ENCODE results near the gene C16orf54.
"Not testable (repeated sequence)": the region's sequence is repeated elsewhere in the genome, so short reads cannot be mapped to it uniquely, and the experiment has no call there.

C16orf54 gene

DNA sequence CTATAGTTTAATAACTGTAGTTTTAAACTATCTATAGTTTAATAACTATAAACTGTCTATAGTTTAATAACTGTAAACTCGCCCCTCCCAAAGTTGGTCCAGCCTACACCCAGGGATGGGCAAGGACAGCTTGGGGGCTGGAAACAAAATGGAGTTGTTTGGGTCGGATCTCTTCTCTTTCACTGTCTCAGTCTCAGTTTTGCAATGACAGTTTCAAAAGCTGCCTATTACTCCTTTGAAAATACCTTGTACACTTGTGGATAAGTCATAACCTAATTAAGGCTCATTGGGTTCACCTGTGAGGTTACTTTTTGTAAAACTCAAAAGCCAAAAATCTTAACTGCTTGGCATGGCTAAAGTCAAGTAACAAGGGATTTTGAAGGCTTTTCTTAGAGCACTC, 31.4 kb downstream of the C16orf54 start:
- no peak overlapping the region for H3K4me3 ChIP-seq (ENCODE audit: low read length)
- no peak for TF ChIP-seq ZNF274 (IDR thresholded peaks at IDR 0.05; ENCODE audit: low read depth, low read length)

DNA sequence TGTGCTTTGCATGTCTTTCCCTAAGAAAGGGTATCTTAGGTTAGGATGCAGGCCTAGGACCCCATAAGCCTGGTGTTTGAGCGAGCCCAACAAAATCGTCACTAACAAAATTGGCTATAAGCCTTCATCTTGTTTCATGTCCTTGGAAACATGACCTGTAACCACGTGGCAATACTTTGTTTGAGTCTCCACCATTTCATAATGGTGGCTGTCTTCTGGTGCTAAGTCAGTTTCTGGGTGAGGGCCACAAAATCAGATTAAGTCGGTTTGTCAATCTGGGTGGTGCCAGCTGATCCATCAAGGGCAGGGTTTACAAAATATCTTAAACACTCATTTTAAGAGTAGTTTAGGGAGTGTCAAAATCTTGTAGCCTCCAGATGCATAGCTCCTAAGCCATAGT, 33.0 kb downstream of the C16orf54 start:
- no peak overlapping the region for H3K4me3 ChIP-seq (ENCODE audit: low read length)

DNA sequence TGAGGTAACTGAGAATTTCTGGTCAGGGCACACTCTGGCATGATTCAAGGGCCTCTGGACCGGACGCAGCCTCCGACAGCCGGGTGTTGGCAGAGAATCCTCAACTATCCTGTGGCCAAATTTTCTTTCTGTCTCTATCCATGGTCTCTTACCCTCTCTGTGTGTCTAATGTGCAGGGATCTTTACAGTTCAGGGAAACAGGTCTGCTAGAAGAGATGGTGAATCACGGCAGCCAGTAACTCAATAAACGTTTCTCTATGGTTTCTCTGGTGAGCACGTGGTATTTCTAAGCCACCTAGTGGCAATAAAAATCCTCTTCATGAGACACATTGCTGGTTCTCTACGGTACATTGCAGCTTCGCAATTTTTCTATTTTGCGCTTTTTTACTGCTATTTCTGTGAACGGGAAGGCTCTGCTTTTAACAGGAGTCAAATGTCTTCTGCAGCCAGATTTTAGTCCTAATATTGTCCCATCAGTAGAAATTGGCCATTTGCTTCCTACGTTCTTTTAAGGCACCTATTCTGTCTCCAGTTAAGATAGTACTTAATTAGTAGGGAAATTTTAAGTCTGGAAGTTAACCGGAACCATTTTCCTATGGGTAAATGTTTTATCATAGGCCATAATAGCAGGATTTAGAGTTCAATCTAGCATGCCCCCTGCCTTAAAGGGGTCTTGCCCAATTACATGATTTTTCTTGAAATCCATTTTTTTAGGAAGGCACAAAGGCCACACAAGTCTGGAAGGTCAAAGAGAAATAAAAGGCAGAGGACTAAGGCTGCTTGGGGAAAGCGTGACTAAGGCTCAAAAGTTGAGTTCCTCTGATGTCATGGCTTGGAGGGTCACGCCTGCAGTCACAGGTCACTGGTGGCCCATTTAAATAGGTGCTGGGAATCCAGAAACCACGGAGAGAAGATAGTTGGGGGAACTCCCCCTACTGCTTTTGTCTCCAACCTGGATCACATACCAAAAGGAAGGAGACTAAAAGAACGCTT, 35.3 kb downstream of the C16orf54 start:
- no peak for TF ChIP-seq ZNF274 (IDR thresholded peaks at IDR 0.05; ENCODE audit: low read depth, low read length)
- H3K4me3 ChIP-seq (ENCODE audit: low read length) = no peak overlapping the region

More for the DNA sequence above, 33.0 kb downstream of the C16orf54 start:
- TF ChIP-seq ZNF274 (IDR thresholded peaks at IDR 0.05; ENCODE audit: low read depth, low read length) = no peak

DNA sequence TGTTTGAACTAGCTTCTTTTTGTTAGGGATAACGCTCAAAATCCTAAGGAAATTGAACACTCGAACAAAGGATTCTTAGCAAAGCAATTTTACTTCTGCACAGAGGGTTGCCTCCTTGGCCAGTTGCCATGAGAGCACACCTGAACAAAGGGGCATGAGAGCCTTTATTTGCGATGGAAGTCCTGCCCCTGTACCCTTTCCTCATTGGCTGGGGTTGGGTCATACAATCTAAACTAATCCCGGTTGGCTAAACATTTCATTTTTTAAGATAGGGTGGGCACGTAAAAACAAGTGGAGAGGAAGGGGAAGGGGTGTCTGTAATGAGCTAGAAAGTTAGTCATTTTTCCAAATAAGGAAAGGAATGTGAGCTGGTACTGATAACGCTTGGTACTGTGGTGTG, 36.1 kb downstream of the C16orf54 start:
- H3K4me3 ChIP-seq (ENCODE audit: low read length) = not testable (repeated sequence)

DNA sequence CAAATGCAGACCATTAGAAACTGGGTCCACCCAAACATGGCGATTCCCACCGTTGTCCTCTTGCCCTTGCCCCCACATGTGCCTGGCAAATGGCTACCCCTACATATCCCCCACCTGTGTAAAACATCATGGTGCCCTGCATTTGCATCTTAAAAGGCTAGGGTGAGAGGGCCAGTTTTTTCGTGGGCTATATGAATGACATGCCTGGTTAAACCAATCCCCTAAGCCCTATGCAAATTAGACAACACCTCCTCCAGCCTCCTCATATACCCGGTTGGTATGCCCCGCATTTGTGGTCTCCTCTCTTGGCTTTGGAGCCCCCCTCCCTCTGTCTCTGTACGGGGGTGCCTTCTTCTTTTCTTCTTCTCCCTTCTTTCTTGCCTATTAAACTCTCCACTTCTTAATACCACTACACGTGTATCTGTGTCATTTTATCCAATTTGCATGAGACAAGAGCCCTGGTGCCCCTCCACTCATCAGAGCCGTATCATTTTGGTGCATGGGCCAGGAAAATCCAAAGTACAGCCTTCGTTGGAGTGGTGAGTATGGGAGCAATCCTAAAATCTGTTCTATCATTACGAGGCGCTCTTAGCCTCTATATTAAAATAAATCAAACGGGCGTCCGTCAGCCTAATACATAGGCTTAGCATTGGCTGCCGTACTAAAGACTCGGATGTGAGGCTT, 36.7 kb downstream of the C16orf54 start:
- no peak overlapping the region for H3K4me3 ChIP-seq (ENCODE audit: low read length)
- TF ChIP-seq ZNF274 (IDR thresholded peaks at IDR 0.05; ENCODE audit: low read depth, low read length) = no peak

DNA sequence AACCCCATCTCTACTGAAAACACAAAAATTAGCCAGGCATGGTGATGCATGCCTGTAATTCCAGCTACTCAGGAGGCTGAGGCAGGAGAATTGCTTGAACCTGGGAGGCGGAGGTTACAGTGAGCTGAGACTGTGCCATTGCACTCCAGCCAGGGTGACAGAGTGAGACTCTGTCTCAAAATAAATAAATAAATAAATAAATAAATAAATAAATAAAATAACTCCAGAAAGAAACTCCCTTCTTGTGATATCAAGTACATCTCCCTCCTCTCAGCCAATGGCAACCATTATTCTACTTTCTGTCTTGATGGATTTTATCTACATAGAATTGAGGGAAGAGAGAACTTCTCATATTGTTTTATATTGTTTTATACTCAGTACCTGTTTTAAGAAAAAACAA, 38.6 kb downstream of the C16orf54 start:
- not testable (repeated sequence) for H3K4me3 ChIP-seq (ENCODE audit: low read length)

DNA sequence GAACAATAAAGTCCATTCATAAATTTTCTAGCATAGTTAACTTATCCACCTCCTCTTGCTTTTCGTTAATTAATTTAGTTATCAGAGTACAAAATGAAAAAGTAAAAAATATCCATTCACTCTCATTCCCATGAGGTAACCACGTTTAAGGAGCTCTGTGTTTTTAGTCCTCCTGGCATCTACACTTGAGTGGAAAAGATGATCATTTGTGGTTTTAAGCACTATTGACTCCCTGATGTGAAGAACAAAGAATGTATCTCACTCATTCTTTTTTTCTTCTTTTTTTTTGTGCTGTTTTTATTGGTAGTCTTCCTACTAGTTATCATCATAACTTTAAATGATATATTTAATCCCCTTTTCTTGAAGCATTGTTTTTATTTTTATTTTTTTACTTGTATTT, 40.8 kb downstream of the C16orf54 start:
- H3K4me3 ChIP-seq (ENCODE audit: low read length) = no peak overlapping the region
- no peak for TF ChIP-seq ZNF274 (IDR thresholded peaks at IDR 0.05; ENCODE audit: low read depth, low read length)

DNA sequence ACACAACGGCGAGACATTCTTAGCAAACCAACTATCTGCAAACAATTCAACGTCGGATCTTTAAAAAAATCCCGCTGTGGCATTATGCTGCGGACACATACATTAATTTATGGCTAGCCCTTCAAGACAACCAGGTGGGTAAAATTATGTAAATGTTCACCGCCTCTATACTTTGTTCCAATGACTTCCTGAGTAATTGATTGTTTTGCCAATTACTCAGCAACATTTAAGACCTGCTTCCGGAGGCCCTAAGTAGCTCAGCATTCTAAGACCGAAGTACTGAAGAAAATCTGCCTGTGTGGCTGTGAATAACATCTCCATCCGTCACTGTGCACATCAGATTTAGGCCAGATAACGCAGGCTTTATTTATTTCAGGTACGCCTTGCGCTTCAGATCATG, 43.5 kb downstream of the C16orf54 start:
- peak overlapping the region; percentile 38; the same call in 1 of the 2 replicates for H3K4me3 ChIP-seq (ENCODE audit: low read length)
- no peak for TF ChIP-seq ZNF274 (IDR thresholded peaks at IDR 0.05; ENCODE audit: low read depth, low read length)

DNA sequence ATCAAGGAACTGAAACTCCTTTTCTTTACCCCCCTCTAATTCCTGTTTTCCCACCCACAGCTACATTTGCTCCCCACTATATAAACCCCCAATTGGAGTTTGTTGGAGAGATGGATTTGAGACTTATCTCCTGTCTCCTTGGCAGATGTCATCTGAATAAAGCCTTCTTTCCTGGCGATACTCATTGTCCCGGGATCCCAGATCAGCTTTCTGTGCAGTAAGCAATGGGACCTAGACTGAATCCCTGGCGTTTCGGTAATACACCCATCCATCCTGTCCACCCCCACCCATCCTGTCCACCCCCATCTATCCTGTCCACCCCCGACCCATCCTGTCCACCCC, 44.6 kb downstream of the C16orf54 start:
- TF ChIP-seq ZNF274 (IDR thresholded peaks at IDR 0.05; ENCODE audit: low read depth, low read length) = no peak
- H3K4me3 ChIP-seq (ENCODE audit: low read length) = no peak overlapping the region

DNA sequence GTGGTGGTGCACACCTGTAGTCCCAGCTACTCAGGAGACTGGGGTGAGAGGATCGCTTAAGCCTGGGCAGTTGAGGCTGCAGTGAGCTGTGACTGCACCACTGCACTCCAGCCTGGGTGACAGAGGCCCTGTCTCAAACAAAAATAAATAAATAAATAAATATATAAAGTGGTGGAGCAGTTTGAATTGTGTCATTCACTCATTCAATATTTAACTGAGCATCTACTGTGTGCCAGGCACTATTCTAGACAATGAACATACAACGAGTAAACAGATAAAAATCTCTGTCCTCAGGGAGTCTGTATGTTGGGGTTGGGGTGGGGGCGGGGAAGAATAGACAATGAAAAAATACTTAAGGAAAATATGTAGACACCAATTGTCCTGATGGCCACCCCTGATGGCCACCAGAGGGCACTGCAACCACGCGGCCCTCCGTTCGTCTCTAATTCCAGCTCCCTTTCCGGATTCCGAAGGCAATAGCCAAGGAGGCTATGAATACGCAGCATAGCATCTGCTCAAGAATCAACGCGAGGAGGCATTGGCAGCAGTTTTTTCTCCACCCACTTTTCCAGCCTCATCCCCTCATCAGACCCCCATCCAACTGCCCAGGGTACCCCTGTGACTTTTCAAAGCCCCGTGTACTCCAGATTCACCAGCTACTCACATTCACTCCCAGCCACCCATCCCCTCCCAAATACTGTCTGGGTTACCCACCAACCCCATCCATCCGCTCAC, 45.4 kb downstream of the C16orf54 start:
- no peak for TF ChIP-seq ZNF274 (IDR thresholded peaks at IDR 0.05; ENCODE audit: low read depth, low read length)
- H3K4me3 ChIP-seq (ENCODE audit: low read length) = no peak overlapping the region

DNA sequence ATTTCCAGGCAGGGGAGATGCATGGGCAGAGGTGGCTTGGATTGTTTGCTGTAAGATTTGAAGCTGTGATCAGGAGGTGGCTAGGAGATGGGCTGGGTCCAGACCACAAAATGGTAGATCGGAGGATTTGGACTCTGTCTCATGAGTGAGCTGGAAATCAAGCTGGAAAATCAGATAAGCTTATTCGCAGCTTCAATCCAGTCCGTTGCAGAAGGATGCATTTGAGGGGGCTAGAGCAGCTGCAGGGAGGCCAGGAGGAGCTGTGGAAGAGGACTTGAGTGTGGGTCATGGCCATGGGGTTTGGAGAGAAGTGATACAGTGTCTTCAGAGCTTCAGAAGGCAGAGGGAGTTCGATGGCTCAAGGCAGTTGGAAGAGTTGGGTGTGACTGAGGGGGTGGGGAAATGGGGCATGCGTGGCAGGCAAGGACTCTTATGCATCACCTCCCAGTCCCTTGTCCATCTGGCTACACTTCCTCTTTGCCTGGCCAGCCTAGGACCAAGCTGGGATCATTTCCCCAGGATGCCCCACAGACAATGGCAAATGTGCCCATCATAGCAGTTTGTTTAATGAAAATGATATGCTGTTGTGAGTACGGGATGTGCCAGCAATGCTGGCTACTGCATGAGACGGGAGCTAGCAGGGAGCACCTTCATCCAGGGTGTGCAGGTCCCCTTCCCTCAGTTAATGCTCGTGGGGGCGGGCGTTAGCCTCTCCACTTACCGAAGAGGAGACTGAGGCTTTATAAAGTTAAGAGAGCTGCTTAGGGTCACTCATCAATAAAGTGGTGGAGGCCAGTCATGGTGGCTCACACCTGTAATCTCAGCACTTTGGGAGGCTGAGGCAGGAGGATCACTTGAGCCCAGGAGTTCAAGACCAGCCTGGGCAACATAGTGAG, 46.2 kb downstream of the C16orf54 start:
- TF ChIP-seq ZNF274 (IDR thresholded peaks at IDR 0.05; ENCODE audit: low read depth, low read length) = no peak
- no peak overlapping the region for H3K4me3 ChIP-seq (ENCODE audit: low read length)

DNA sequence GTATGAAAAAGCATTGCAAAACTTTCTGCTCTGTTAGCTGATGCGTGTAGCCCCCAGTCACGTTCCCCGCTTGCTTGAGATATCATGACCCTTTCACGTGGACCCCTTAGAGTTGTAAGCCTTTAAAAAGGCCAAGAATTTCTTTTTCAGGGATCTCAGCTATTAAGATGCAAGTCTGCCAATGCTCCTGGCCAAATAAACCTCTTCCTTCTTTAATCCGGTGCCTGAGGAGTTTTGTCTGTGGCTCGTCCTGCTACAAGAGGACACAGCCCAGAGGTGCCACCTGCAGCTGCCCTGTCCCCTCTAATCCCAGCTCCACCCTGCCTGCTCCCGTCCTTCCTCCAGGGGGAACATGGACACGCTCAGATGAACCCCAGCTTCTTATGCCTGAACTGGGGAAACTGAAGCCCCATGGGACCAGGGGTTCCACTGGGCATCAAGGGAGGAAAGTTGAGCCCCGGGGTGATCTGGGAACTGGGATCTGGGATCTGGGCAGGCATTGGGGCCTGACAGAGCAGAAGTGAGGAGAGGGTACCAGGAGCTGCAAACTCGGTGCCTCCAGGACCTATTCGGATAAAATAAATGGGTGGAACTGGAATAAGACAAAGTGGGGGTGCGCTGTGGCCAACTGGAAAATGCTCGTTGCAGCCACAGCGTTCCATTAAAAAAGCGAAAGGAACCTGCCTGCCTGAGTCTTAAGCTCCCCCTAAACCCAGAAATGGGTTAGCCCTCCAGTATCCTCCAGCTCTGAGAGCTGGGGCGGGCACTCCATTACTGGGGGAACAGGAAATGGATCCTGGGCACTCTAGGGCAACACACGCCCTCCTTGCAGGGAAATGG, 47.1 kb downstream of the C16orf54 start:
- no peak overlapping the region for H3K4me3 ChIP-seq (ENCODE audit: low read length)
- TF ChIP-seq ZNF274 (IDR thresholded peaks at IDR 0.05; ENCODE audit: low read depth, low read length) = no peak

DNA sequence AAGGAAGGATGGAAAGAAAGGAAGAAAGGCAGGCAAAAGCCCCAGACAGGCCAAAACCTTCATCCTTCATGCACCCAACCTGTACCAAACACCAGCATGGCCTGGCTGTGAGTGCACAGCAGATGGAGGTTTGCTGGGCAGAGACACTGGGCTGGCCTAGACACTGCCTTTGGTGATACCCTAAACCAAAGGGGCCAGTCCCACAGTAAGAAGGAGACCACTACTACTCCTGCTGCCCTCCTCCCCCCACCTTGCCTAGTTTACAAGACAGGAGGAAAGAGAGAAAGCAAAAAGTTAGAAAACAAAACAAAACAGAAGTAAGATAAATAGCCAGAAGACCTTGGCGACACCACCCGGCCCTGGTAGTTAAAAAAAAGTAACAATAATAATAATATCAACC, 47.7 kb downstream of the C16orf54 start:
- no peak overlapping the region for H3K4me3 ChIP-seq (ENCODE audit: low read length)
- TF ChIP-seq ZNF274 (IDR thresholded peaks at IDR 0.05; ENCODE audit: low read depth, low read length) = no peak

All from GM08714 (cell line).